ENCODE results near the gene ABHD17B. TPM values are rescaled to one million over a fixed set of nuclear protein-coding genes. Genes with fewer than 3 reads are reported as not detected.

ABHD17B gene
- total and polyA plus RNA-seq, 2 donors (not counting 3 experiments of a cell fraction or from before 2014, with no cell fraction given): 12.8 to 16.8 TPM

DNA sequence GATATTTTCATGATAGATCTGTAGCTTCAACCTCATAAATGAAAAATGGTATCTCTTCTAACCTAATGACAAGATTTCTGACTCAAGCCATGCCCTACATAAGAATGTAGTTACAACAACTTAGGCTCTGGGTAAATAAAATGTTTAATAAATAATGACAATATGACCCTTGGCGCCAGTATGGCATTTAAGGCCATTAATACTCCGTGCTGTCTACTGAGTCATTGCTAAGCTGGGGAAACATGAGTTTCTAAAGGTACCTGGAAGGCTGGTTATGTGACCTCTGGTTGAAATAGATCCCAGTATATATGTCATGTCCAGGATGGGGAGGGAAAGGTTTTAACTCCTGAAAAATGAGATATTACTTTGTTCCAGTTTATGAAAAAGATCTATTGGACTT is 84.7 kb downstream of the ABHD17B start:
- intact Hi-C loops (cut with micrococcal nuclease): no loop called here
- no peak overlapping the region for H2AFZ ChIP-seq (ENCODE audit: low read depth, low read length)
- H3K9me3 ChIP-seq (replicated peaks; ENCODE audit: control insufficient read depth, insufficient read depth, low read length): no peaks in the 10 kb centered on the region
- BruUV-seq (replicated peaks): no TSS peak
- dilution Hi-C loops (cut with MboI; ENCODE audit: extremely low pct_ligation_motif_present, low sequenced_read_pairs): no loop called here
- FAIRE-seq (no peak), DNase-seq (ENCODE audit: low read depth, low spot score) (no peak)
- no peak overlapping the region for H3K9ac ChIP-seq (replicated peaks; ENCODE audit: extremely low read depth, insufficient read depth, low read length)
- H3K4me3 ChIP-seq (replicated peaks in 1 of 3; ENCODE audit: insufficient read depth in 1 of 3, low read depth in 1 of 3, low read length in 3 of 3): no peak overlapping the region
- no peaks in the 10 kb centered on the region for H3K79me2 ChIP-seq (ENCODE audit: control insufficient read depth, insufficient read depth, low read length)
- no peaks in the 10 kb centered on the region for H3K4me1 ChIP-seq (ENCODE audit: control insufficient read depth, extremely low read depth, insufficient read depth, low read length)
- TF ChIP-seq JUN (IDR thresholded peaks at IDR 0.05; ENCODE audit: borderline replicate concordance, insufficient read depth, insufficient read length, low read depth) (no peak), CTCF (IDR thresholded peaks at IDR 0.05; ENCODE audit: extremely low read depth in 1 of 2, insufficient read depth in 1 of 2, low read depth in 1 of 2, low read length in 2 of 2) (no peak), MAX (IDR thresholded peaks at IDR 0.05; ENCODE audit: insufficient read depth, insufficient read length) (no peak), POLR2A (IDR thresholded peaks at IDR 0.05; ENCODE audit: low read depth, low read length) (no peak), GATA2 (IDR thresholded peaks at IDR 0.05; ENCODE audit: insufficient read depth, insufficient read length, low read depth, low read length) (no peak), POLR2AphosphoS5 (IDR thresholded peaks at IDR 0.05; ENCODE audit: insufficient read depth, low read depth, low read length) (no peak), MYC (IDR thresholded peaks at IDR 0.05; ENCODE audit: low read depth, low read length) (no peak), FOS (IDR thresholded peaks at IDR 0.05; ENCODE audit: borderline replicate concordance, insufficient read depth, low read length) (no peak), EZH2 (IDR thresholded peaks at IDR 0.05; ENCODE audit: borderline replicate concordance, low read depth, low read length, severe bottlenecking) (no peak)
- no peaks in the 10 kb centered on the region for H3K36me3 ChIP-seq (ENCODE audit: control insufficient read depth in 2 of 2, extremely low read depth in 1 of 2, insufficient read depth in 2 of 2, low read length in 2 of 2)
- ChIA-PET POLR2A (no interaction called here), CTCF (interaction anchor here (1.5 to 1.6 kb wide), 2 partner anchors 19 to 213 kb away, joined by 4 read pairs; no protein-coding TSS in a partner anchor)
- no peaks in the 10 kb centered on the region for H4K20me1 ChIP-seq (replicated peaks; ENCODE audit: control insufficient read depth, extremely low read depth, insufficient read depth, low read length)
- no peaks in the 10 kb centered on the region for H3K9me1 ChIP-seq (replicated peaks; ENCODE audit: control insufficient read depth, extremely low read depth, insufficient read depth, low read length)
- H3K27ac ChIP-seq (ENCODE audit: insufficient read depth, low read depth, low read length): no peak overlapping the region
- peaks cover 0 to 2% of the 10 kb centered on the region in 2 experiments for H3K27me3 ChIP-seq (ENCODE audit: control insufficient read depth in 2 of 2, insufficient read depth in 2 of 2, low read length in 2 of 2)
- H3K4me2 ChIP-seq (ENCODE audit: insufficient read depth, low read length): no peak overlapping the region
